ENCODE data around the gene AXIN2. TPM values are rescaled to one million over a fixed set of nuclear protein-coding genes. Genes with fewer than 3 reads are reported as not detected.

Gene AXIN2, protein sequence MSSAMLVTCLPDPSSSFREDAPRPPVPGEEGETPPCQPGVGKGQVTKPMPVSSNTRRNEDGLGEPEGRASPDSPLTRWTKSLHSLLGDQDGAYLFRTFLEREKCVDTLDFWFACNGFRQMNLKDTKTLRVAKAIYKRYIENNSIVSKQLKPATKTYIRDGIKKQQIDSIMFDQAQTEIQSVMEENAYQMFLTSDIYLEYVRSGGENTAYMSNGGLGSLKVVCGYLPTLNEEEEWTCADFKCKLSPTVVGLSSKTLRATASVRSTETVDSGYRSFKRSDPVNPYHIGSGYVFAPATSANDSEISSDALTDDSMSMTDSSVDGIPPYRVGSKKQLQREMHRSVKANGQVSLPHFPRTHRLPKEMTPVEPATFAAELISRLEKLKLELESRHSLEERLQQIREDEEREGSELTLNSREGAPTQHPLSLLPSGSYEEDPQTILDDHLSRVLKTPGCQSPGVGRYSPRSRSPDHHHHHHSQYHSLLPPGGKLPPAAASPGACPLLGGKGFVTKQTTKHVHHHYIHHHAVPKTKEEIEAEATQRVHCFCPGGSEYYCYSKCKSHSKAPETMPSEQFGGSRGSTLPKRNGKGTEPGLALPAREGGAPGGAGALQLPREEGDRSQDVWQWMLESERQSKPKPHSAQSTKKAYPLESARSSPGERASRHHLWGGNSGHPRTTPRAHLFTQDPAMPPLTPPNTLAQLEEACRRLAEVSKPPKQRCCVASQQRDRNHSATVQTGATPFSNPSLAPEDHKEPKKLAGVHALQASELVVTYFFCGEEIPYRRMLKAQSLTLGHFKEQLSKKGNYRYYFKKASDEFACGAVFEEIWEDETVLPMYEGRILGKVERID
- 2.6 and 9.0 TPM in 2 replicates for total RNA-seq (2014; rRNA removed; shearing (Covaris generic); ENCODE audit: low replicate concordance)

DNA sequence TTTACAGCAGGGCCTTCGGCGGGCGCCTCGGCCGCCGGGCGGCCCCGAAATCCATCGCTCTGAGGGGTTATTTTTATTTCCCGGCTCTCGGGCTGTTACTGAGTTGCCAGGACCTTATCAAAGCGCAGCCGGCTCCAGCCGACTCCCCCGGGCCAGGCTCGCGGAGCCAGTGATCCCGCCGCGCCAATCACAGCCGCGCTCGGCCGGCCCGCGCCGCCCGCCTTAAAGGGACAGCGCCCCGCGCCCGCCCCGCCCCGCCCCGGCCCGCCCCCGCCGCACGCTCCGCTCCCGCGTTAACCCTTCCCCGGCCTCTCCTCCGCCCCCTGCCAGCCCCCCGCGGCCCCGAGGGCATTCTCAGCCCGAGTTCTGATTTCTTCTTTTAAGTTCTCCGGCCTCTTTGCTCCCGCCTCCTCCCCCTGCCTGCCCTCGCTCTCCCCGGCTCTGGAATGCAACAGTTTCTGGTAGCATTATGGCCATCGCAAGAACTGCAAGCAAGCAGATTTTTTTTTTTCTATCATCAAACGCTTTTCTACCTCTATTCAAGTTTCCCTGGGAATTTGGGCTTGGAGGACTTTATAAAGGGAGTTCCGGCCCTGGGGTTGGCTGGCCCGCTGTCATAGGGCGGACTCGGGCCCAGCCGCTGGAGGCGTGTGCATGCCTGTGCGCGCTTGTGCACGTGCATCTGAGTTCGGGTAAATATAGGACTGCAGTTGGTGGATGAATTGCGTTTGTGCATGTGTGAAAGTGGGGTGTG is at the start of gene AXIN2:
Gene AXIN2, minus strand, starts transcription at position 197 of the 754 bp plus-strand sequence. CDS start 3,028 bp downstream, outside the sequence.
- DNase-seq: peak; percentile 94
- H3K27me3 ChIP-seq: no peaks in the 10 kb centered on the region
- peaks cover 9% of the 10 kb centered on the region; the same call in 1 of the 2 replicates for H3K36me3 ChIP-seq
- no peaks in the 10 kb centered on the region for H3K9me3 ChIP-seq
- H3K4me3 ChIP-seq: peak within 1 kb of the TSS; percentile 78

DNA sequence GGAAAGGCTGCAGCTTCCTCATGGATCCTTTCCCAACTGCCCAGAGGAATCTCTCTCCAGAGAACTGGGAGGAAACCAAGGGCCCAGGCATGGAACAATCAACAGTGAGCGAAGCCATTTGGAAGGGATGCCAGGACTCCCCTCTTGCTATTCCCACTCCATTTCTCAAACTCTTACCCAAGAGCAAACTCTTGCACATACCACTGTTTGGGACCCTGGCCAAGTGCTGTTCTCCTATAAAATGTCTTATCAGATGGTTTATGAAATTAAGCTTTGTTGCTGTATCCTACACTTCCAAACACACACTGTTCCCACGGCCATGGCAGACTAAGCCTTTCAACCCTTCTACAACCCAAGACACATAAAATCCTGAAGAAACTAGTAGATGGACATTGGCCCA is 48.3 kb upstream of the AXIN2 start:
- no peak overlapping the region for H3K4me3 ChIP-seq
- DNase-seq: no peak
- H3K9me3 ChIP-seq: no peaks in the 10 kb centered on the region
- H3K27me3 ChIP-seq: no peaks in the 10 kb centered on the region
- no peaks in the 10 kb centered on the region for H3K36me3 ChIP-seq

DNA sequence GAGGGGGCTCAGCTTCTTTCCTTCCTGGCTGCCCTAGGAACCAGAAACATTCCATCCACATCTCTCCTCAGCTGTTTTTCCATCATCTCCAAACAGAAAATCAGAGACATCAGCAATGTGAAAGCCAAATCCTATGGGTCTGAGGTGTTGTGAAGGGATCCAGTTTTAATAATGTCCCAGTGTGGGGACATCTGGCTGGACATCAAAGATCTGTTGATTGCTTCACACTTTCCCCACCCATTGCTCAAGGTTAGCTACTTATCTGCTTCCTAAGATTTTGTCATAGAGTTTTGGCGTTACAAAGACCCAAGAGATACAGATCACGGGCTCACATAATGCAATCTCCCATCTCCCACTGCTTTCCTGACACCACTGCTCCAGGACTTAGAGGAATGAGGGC is 47.8 kb upstream of the AXIN2 start:
- no peak overlapping the region for H3K4me3 ChIP-seq
- H3K27me3 ChIP-seq: no peaks in the 10 kb centered on the region
- no peaks in the 10 kb centered on the region for H3K9me3 ChIP-seq
- DNase-seq: no peak
- no peaks in the 10 kb centered on the region for H3K36me3 ChIP-seq

DNA sequence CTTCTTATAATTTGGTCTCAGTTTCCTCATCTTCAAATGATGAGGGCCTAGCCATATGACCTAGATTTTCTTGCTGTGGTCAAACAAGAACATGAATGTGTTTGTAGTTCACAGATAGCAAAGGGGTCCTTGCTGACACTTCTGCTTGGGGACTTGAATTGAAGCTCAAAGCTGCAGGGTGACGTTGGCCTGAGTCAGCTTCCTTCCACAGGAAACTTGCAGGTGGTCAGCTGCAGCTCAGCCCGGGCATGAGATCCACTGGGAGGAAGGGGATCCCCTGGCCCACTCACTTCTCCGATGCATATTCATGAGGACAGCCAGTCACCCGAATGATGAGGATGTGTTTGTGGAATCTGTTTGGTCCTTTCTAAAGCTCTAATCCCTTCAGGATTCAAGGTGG is 42.6 kb upstream of the AXIN2 start:
- DNase-seq: no peak
- Histone ChIP-seq H3K27me3 (no peaks in the 10 kb centered on the region), H3K4me3 (no peak overlapping the region)

DNA sequence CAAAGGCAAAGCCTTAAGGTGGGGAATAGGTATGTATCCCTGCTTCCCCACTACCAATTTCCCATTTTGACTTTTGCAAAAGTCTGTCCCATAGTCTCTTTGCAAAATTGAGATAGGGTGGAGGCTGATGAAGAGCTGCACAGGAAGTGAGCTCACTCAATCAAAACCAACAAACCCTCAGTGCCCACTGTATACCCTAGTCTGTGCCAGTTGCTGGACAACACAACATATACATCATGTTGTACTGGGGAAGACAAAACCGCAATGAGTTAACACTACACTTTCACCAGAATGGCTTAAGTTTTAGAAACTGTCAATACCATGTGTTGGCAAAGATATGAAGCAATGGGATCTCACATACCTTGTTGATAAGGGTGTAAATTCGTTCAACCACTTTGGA is 40.4 kb upstream of the AXIN2 start:
- no peaks in the 10 kb centered on the region for H3K9me3 ChIP-seq
- no peak for DNase-seq
- no peaks in the 10 kb centered on the region; the same call in 1 of the 2 replicates for H3K27me3 ChIP-seq
- no peaks in the 10 kb centered on the region for H3K36me3 ChIP-seq
- H3K4me3 ChIP-seq: no peak overlapping the region

More for the DNA sequence above, 42.6 kb upstream of the AXIN2 start:
- Histone ChIP-seq H3K9me3 (no peaks in the 10 kb centered on the region), H3K36me3 (no peaks in the 10 kb centered on the region)

DNA sequence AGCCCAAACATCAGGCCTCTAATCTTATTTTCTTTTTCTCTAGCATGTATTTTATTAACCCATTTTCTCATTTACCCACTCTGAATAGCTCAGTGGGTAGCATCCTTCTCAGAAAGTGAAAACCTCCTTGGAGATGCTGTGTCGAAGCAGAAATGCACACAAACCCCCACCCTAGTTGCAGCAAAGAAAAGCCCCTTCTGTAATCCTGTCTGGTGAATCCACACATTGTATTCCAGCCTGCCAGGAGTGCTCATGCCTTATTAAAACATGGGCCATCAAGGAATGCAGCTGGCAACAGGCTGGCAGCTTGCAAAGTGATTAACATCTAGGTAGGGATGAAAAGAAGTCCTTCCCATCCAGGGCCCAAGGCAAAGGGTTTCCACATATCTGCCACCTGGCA is 39.7 kb upstream of the AXIN2 start:
- Histone ChIP-seq H3K4me3 (no peak overlapping the region), H3K36me3 (no peaks in the 10 kb centered on the region), H3K9me3 (no peaks in the 10 kb centered on the region), H3K27me3 (no peaks in the 10 kb centered on the region; the same call in 1 of the 2 replicates)
- no peak for DNase-seq

DNA sequence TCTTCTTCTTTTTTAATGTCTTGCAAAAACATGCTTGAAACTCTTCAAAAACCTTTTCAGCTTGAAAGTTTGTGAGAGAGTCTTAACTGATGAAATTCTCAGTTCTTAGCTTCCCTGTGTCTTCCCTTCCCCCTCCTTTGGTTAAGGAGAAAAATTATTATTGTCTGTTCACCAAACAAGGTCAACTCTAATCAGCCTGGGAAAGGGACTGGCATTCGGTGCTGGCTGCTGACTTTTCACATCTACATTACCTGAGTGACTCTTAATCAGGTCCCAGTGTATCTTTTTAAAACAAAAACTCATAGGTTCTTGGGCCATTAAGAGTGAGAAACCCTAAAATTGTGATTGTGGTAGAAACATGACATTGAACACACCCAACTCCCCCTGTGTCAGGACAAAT is 39.1 kb upstream of the AXIN2 start:
- no peak for DNase-seq
- Histone ChIP-seq H3K9me3 (no peaks in the 10 kb centered on the region), H3K4me3 (no peak overlapping the region), H3K36me3 (no peaks in the 10 kb centered on the region), H3K27me3 (no peaks in the 10 kb centered on the region; the same call in 1 of the 2 replicates)

DNA sequence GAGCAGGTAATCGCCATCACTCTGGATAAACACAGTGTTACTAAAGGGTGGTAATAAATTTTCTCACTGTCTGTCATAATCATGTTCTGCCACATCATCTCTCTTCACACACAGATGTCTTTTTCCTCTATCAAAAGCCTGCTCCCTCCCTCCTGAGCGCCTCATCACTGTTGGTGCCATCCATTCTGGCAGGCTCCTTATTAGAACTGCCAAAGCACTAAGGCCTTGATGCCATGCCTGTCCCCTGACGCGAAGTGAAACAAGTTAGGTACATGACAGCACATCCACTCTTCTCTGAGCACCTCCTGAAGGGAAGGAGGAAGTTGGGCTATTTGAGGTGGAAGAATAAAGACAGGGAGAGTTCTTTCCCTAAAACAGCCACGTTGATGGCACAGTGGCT is 38.2 kb upstream of the AXIN2 start:
- no peaks in the 10 kb centered on the region for H3K36me3 ChIP-seq
- H3K4me3 ChIP-seq: no peak overlapping the region
- no peaks in the 10 kb centered on the region for H3K9me3 ChIP-seq
- DNase-seq: no peak
- no peaks in the 10 kb centered on the region; the same call in 1 of the 2 replicates for H3K27me3 ChIP-seq

DNA sequence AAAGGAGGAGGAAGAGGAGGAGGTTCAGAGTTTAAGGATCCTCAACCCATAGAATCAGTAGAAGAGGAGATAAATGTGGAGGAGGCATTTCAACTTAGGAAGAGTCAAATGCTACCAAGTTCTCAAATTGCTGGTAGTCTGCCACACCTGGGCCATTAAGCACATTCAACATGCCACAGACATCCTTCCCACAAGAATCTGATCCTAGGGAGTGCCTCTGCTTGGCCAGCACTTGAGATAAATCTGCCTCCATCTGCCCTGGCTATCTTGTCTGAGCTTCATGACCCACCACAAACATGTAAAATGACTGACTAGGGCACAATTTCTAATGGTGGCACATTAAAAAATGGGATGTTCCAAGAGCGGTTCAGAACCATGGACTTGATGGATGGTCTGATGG is 37.3 kb upstream of the AXIN2 start:
- H3K9me3 ChIP-seq: no peaks in the 10 kb centered on the region
- H3K36me3 ChIP-seq: no peaks in the 10 kb centered on the region
- DNase-seq: no peak
- H3K4me3 ChIP-seq: no peak overlapping the region
- no peaks in the 10 kb centered on the region; the same call in 1 of the 2 replicates for H3K27me3 ChIP-seq

DNA sequence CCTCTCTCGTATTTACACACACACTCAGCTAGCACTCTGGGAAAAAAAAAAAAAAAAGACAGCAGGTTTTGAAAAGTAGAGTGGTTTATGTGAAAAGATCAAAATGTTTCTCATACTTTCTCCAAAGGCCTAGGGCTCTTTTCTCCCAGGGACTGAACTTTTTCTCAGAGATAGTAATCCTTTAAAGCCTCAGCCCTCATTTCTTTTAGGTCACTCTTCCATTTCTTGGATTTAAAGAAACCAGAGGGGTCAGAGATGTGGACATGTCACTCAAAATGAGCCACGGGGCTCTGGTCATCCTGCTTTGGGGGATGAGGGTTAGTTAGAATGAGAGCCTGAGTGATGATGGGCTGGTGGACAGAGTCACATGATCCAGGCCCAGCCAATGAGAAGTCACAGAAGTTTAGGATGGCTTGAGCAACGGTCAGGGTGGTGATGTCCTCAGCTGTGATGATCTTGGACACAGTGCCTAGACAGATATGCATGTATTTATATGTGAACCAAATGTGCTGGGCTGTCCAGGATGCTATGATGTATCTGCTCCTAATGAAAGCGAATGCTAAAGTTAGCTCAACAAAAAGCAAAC is 33.7 kb upstream of the AXIN2 start:
- Histone ChIP-seq H3K9me3 (no peaks in the 10 kb centered on the region), H3K27me3 (no peaks in the 10 kb centered on the region; the same call in 1 of the 2 replicates), H3K4me3 (no peak overlapping the region), H3K36me3 (no peaks in the 10 kb centered on the region)
- no peak for DNase-seq

DNA sequence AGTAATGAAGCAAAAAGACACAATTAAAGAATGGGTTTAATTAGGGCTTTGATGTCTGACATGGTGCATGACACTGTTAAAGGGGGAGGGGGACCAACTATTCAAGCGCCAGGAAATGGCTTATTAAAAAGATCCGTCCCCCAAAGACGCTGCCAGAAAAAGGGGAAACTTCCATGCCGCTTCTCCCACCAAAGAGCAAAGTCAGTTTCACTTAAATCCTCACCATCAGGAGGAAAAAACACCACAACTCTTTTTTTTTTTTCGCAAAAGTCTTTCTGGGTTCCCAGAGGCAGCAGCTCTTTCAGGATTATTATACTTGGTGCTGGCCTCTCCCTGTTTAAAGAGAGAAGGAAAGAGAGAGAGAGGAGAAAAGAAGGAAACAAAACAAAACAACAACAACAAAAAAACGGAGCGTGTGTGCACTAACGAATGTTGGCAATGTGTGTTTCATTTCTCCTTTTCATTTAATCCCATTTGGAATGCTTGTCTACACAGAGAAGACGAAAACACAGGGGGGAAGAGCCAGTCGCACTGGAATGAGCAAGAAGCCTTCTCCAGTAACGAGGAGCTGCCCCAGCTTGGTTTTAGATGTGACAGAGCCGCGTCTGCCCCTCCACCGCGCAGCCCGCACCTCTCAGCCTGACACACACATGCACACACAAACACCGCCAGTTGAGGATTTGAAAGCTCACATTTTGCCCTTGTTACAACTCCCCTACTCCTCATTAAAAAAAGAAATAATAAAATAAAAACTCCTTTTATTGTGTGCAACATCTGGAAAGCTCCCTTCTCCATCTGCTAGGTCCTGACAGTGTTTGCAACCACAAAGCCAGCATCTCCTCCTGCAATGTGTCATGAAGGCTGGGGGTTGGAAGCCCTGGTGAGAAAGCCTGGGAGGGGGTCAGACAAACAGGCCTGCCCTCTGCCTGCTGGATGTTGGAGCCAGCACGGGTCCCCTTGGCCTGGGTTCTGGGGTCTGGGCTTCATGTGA is 32.7 kb upstream of the AXIN2 start:
- no peaks in the 10 kb centered on the region for H3K9me3 ChIP-seq
- no peaks in the 10 kb centered on the region for H3K36me3 ChIP-seq
- H3K27me3 ChIP-seq: no peaks in the 10 kb centered on the region; the same call in 1 of the 2 replicates
- peak overlapping the region; percentile 33 for H3K4me3 ChIP-seq
- peak; percentile 34 for DNase-seq

DNA sequence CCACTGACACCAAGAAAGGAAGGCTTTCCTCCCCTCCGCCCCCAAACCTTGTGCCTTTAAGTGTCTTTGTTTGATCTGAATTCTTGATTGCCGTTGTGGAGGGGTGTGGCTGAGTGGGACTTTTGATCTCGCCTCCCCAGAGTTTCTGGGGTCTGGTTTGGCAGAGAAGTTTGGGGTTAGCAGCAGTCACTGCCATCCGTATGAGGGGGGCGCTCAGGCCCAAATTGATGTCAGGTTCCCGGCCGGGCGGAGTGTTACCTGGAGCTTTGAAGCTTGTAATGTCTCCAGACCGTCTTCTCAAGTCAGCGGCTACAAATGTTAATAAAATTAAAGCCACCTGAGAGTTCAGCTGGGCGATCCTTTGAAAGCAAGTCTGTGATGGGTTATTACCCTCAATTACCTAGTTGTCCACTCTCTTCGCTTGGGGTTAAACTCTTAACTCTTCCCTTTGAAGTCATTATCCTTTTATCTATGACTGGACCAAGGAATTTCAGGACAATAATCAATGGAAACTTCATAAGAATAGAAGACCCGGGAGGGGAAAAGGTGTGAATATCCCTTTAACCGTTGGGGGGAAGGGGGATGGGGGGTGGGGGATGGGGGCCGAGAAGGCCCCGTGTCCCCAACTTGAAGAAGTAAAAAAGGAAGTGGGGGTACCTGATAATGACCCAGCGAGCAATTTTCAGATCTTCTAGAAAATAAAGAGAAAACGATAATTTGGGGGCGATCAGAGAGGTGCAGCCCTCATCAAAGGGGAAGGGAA is 31.8 kb upstream of the AXIN2 start:
- Histone ChIP-seq H3K4me3 (no peak overlapping the region), H3K36me3 (no peaks in the 10 kb centered on the region)

DNA sequence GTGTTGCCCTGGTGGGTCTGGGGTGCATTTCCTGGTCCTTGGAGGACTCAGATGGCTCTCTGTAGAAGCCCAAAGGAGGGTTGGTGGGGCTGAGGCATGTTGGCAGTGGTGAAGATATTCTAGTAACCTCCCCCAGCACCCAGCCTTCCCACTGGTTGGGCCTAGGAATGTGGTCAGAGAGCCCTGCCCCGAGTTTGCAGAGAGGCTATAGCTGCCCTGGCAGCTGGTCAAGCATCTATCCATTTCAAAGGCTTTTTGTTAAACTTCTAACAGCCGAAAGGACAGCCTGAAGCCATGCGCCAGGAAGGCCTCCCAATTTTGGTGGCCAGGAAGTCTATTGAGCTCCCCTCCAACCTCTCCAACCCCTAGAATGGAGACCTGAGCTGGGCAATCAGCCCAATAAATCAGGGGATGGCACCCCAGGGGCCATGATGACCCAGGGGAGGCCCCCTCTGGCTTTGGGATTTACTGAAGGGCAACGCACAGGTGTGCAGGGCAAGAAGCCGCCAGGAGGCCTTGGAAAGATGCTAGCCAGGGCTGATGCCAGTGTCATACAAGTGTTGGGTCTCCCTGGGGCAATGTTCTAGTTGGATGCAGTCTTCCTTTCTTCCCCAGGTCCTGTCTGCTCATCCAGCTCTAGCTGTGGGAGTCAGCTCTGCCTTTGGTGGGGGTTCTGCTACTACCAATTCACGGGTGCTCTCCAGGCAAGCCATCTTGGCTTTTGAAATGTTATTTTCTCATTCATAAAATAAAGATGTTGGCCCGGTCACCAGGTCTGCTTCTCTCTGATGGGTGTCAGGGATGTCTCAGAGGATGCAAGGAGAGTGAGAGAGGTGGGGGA is 30.9 kb upstream of the AXIN2 start:
- Histone ChIP-seq H3K9me3 (no peaks in the 10 kb centered on the region), H3K4me3 (no peak overlapping the region), H3K36me3 (no peaks in the 10 kb centered on the region), H3K27me3 (no peaks in the 10 kb centered on the region)
- DNase-seq: no peak

More for the DNA sequence above, 31.8 kb upstream of the AXIN2 start:
- H3K9me3 ChIP-seq: no peaks in the 10 kb centered on the region
- DNase-seq: no peak
- no peaks in the 10 kb centered on the region for H3K27me3 ChIP-seq

DNA sequence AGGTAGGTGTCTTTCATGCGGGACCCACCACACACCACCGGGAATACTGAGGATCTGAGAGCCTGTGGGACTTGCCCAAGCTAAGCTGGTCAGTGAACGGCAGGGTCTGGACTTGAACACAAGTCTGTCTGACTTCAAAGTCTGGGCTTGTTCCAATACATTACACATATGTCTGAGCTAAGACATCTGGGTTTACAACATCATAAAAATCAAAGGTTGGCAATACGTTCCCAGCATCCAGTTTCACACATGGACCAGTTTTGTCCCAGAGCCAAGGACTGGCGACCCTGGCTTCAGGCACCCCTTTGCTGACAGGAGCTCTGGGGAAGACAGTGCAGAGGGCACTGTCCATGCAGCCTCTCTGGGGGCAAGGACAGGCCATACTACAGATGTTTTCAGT is 27.9 kb upstream of the AXIN2 start:
- Histone ChIP-seq H3K4me3 (no peak overlapping the region), H3K9me3 (no peaks in the 10 kb centered on the region), H3K36me3 (no peaks in the 10 kb centered on the region), H3K27me3 (no peaks in the 10 kb centered on the region)
- DNase-seq: no peak

Measured in MG63 (cell line).